HG03439 (cell line): ENCODE results near the gene RNU1-3.
A peak's percentile ranks its signal among the peaks of the same experiment; 100 is the strongest.
"Not testable (repeated sequence)": the region's sequence is repeated elsewhere in the genome, so short reads cannot be mapped to it uniquely, and the experiment has no call there.

ENCODE experiments used
- ATAC-seq: cut with Tn5 transposase; IDR thresholded peaks from one replicate; pipeline ENCODE4 v1.9.1; 2021; ENCODE audit warnings: mild to moderate bottlenecking, moderate library complexity; ENCODE audit not compliant: unreplicated experiment

The RNU1-3 gene

DNA sequence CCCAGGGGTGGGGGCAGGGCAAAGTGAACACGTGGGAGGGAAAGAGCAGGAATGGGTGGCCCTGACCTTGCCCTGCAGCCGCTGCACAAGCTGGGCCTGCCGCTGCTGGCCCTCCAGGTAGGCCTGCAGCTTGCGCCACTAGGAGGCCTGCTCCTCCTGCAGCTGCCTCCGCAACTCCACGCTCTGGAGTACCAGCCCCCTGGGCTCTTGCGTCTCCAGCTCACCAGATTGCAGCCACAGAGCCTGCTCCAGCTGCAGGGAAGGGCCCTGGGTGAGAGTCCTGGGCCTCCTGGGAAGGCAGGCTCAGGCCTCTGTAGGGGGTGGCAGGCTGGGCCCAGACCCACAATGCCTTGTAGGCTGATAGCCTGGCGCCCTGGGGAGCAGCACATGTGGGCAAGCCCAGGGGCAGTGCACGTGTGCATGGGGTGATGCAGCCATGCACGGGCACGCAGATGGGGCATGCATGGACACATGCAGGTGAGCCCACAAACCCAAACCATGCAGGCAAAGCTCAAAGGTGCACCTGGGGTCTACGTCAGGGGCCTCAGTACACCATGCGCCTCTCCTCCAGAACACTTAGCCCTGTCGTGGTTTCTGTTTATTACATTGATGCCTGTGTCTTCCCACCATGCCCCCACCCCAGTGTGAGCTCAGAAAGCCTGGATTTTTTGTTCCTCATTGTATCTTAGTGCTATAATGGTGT lies 9.6 kb downstream of the RNU1-3 start:
- not testable (repeated sequence) for ATAC-seq

DNA sequence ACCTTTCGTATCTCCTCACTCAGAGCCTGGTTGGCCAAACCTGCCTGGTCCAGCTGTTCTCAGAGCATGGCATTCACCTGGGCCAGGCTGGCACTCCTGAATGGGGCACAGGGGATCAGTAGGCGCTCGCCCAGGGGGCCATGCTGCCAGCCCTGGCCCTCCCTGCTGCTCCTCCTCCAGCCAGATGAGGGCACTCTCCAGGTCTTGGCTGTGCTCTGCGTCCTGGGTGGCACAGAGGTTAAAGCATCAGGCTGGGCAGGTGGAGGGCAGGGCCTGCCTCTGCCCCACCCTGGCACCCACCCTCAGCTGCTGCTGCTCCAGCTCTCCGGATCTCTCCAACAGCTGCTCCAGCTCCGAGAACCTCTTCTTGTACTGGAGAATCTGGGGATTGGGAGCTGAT lies 10.2 kb downstream of the RNU1-3 start:
- ATAC-seq = not testable (repeated sequence)

DNA sequence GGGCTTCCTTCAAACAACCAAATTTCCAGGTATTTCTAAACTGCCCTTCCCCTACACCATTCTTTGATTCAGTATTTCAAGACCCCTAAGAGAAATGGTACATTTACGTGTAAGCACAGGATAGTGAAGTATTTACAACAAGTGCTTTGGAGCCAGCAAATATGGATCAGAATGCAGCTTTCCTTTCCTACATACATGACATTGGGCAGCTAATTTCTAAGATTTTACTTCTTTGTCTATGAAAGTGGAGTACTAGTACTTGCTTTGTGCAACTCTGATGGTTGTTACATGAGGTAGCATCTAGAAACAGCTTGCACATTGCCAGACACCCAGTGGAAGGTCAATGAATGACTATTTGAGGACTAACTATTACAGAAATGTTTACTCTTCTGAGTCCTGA lies 15.2 kb downstream of the RNU1-3 start:
- not testable (repeated sequence) for ATAC-seq

DNA sequence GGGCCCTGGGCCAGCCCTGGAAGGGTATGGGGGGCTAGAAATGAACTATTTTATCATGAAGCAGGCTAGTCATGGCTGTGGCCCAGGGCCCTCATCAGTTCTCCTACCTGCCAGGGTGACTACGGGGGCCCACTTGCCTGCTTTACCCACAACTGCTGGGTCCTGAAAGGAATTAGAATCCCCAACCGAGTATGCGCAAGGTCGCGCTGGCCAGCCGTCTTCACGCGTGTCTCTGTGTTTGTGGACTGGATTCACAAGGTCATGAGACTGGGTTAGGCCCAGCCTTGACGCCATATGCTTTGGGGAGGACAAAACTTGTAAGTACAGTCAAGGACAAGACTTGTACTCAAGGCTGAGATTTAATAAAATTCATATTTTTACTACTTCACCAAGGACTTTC lies 16.8 kb downstream of the RNU1-3 start:
- not testable (repeated sequence) for ATAC-seq

DNA sequence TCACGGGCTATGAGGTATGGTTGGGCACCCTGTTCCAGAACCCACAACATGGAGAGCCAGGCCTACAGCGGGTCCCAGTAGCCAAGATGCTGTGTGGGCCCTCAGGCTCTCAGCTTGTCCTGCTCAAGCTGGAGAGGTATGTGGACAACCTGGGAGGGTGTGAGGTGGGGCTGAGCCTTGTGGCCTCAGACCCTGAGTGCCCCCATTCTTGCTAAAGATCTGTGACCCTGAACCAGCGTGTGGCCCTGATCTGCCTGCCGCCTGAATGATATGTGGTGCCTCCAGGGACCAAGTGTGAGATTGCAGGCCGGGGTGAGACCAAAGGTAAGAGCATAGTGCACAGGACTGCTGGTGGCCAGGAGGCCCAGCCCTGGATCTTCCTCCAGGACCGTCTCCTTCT lies 17.4 kb downstream of the RNU1-3 start:
- ATAC-seq = not testable (repeated sequence)

DNA sequence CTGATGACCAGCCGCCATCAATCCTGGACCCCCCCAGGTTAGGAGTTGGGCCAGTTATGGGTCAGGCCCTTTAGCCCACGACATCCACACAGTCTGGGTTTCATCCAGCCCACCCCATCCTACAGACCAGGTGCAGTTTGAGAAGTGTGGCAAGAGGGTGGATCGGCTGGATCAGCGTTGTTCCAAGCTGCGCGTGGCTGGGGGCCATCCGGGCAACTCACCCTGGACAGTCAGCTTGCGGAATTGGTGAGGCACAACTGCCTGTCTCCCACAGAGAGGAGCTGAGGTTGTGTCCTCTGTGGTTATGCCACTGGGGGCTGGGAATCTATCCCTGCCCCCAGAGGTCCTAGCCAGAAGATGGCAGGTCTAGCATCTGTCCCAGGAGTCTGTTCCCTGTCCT lies 18.0 kb downstream of the RNU1-3 start:
- not testable (repeated sequence) for ATAC-seq

DNA sequence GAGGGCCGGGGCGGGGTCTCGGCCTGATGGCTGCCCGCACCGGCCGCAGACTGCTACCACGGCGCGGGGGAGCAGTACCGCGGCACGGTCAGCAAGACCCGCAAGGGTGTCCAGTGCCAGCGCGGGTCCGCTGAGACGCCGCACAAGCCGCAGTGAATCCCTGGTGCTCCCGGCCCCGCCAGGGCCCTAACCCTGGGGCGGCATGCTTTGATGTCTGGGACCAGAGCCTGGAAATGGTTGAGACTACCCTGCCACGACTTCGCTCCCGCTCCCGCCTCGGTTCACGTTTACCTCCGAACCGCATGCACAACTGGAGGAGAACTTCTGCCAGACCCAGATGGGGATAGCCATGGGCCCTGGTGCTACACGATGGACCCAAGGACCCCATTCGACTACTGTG lies 18.5 kb downstream of the RNU1-3 start:
- ATAC-seq = not testable (repeated sequence)

DNA sequence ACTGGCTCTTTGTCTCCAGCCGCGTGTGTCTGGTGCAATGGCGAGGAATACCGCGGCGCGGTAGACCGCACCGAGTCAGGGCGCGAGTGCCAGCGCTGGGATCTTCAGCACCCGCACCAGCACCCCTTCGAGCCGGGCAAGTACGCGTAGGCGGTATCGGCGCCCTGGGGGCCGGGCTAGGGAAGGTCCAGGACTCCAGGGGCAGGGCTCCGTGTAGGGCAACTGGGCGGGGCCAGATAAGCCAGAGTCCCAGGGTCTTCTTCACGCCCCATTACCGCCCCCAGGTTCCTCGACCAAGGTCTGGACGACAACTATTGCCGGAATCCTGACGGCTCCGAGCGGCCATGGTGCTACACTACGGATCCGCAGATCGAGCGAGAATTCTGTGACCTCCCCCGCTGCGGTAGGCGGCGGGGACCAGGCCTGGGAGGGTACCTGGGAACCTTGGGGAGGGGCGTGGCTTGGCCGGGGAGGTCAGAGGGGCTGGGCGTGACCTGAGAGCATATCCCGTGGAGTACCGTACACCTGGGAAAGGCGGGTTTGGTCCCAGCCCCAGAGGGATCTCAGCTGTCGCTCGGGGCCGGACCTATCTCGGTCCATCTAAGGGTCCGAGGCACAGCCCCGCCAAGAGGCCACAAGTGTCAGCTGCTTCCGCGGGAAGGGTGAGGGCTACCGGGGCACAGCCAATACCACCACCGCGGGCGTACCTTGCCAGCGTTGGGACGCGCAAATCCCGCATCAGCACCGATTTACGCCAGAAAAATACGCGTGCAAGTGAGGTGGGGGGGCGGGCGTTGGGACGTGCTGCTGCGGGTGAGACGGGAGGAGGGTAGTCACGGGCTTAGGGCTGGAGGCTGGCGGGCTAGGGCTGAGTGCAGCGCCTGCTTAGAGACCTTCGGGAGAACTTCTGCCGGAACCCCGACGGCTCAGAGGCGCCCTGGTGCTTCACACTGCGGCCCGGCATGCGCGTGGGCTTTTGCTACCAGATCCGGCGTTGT lies 19.3 kb downstream of the RNU1-3 start:
- ATAC-seq = not testable (repeated sequence)

DNA sequence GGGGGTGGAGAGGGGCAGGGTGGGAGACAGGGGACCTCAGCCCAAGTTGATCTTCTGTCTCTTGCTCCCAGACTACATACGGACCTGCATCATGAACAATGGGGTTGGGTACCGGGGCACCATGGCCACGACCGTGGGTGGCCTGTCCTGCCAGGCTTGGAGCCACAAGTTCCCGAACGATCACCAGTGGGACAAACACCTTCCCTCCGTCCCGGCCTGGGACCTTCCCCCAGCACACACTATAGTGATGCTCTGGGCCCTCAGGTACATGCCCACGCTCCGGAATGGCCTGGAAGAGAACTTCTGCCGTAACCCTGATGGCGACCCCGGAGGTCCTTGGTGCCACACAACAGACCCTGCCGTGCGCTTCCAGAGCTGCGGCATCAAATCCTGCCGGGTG lies 20.0 kb downstream of the RNU1-3 start:
- not testable (repeated sequence) for ATAC-seq

DNA sequence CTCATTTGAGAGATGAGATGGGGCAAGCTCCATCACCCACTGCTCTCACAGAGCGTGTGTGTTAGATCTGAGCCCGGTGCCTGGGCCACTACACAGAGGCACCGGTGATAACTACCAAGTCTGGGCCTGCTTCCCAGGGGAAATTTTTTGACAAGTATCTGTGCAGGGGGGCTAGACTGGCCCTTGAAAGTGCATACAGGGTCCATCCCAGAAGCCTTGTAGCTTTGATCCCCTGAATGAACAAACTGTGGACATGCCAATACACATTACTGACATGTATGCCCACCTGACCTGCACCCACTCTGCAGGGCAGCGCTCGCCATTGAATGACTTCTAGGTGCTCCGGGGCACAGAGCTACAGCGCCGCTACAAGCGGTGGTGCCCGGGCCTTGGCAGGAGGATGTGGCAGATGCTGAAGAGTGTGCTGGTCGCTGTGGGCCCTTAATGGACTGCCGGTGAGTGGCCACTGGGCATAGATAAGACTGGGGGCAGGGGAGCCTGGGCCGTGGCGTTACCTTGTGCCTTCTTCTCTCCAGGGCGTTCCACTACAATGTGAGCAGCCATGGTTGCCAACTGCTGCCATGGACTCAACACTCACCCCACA lies 20.6 kb downstream of the RNU1-3 start:
- ATAC-seq = not testable (repeated sequence)

DNA sequence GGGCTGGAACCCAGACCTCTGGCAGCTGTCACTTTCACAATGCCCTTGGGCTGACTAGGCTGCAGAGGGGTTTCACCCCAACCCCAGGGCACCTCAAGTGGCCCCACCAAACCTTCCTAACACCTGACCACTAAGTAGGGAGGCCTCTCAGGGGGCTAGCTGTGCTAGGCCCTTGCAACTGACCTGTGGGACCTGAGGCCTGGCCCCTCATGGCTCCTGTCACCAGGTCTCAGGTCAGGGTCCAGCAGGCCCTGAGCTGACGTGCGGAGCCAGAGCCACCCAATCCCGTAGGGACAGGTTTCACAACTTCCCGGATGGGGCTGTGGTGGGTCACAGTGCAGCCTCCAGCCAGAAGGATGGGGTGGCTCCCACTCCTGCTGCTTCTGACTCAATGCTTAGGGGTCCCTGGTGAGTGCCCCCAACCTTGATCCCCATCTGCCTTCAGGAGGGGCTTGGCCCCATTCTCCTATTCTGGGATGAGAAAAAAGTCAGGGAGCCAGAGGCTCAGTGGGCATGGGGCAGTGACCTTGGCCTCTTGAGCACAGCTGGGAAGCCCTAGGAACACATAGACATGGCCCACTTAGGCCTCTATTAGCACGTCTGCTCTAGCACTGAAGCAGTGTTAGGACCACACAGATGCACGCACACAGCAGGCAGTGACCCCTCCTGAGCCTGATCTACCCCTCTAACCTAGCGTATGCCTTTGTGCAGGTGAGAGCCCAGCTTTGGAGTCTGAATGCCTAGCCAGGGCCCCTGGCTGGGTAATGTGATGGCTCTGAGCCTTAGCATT lies 21.3 kb downstream of the RNU1-3 start:
- peak; percentile 5 for ATAC-seq

DNA sequence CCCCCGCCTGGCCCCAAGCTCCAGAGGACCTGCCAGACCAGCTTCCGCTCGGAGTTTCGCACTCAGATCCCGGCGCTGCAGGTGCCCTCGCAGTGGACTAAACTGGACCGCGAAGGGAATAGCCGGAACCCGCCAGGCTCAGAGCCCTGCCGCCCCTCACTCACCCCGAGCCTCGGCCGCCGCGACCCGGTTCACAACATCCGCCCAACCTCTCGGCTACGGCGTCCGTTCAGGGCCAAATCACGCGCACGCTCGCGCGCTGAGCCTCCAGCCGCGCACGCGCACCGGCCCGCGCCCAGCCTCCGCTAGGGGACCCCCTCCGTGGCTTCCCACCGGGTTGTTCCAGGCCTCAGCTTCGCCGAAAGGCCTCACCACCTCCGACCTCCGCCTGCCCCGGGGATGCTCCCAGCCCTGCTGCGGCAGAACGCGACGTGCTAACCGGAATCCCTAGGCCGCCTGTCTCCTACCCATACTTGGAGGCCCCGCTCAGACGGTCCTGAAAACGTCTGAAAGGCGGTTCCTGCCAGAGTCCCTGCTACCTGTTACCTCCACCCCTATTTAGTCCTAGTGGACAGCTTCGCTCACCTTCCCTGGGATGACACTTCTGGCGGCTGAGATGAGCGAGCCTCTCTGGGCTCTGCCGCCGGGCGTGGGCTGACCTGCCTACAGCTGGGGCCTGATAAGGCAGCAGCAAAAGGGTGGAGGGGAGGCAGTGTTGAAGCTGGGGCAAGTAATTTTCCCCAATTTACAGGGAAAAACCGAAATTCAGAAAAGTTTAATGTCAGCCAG lies 22.1 kb downstream of the RNU1-3 start:
- ATAC-seq = peak; percentile 76

DNA sequence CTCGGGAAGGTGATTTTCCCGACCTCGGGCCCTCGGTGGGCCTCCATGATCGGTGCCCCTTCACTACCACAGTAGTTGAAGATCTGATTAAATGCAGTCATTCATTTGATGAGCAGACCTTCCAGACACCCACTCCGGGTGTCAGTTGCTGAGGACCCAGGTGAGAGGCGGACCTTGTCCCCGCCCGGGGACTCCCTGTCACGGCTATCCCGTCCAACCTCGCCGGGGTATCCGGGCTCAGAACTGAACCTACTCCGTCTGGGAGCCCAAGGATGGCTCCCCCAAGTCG lies 22.6 kb downstream of the RNU1-3 start:
- peak; percentile 26 for ATAC-seq

DNA sequence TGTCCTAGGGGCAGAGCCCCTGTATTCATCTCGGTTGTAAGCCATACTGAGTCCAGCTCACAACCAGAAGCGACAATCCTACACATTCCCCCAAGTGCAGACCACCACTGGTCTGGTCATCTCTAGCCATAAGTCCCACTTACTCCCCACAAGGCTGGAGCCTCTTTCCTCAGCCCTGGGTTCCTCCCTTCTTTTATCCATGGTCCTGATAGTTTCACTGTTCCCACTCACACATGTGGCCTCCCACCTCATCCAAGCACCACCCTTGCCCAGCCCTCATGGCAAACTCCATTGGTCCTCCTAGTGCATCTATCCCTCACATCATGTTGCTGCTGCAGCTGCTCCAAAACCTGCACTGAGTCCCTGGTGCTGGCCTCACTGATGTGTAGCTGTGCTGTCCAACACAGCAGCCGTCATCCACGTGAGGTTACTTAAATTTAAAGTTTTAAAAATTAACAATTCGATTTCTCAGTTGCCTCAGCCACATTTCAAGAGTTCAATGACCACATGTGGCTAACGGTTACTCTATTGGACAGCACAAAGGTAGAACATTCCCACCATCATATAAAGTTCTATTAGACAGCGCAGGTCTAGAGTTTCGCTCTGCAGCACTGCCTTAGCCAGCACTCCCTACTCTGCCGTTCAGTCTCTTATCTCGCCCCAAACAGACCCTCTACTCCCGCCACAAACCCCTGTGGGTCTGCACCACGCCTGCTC lies 23.1 kb downstream of the RNU1-3 start:
- ATAC-seq = not testable (repeated sequence)

DNA sequence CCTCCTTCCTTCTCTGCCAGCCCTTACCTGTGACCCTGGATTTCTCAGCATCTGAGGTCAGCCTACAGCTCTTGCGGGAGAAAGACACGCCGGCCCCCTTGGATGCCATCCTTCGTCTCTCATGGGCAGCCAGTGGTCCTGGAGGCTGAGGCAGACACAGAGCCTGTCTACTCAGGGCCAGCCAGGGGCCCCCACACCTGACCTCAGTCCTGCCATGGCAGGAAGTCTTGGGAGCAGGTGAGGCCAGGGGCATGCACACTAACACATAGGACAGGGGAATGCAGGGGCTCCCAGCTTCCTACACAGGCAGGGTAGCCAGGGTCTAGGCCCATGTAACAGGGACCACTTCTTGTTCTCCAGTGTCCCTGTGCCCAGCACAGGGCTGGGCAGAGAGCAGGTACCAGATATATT lies 23.7 kb downstream of the RNU1-3 start:
- not testable (repeated sequence) for ATAC-seq

DNA sequence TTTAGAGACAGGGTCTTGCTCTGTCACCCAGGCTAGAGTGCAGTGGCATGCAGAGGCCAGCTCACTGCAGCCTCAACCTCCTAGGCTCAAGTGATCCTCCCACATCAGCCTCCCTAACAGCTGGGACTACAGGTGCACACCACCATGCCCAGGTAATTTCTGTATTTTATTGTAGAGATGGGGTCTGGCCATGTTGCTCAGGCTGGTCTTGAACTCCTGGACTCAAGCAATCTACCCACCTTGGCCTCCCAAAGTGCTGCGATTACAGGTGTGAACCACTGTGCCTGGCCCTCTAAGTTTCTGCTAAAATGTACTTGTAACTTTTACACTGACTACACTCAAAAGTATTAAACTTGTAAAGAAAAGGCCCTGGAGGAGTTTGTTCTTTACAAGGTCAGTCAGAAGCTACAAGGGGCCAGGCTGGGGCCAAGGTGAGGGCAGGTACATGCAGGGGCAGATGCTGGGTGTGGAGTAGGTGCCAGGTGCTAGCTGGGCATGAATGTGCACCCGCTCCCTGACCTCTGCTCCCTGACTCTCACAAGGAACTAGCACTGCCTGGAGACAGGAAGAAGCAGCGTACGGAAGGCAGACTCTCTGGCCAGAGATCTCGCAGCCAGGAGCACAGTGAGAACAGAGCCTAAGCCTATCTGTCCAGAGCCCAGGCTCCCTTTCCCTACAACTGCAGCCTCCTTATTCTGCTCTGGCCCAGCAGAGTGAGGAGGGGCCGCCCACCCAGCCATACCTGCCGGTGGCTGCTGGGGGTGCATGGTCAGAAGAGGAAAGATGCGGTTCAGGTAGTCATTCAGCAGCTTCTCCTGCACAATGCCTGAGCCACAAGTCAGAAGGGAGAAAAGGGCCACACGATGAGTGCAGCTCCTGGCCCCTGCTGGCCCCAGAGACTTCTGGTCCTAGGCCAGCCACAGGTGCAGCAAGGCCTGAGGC lies 24.5 kb downstream of the RNU1-3 start:
- ATAC-seq = not testable (repeated sequence)

DNA sequence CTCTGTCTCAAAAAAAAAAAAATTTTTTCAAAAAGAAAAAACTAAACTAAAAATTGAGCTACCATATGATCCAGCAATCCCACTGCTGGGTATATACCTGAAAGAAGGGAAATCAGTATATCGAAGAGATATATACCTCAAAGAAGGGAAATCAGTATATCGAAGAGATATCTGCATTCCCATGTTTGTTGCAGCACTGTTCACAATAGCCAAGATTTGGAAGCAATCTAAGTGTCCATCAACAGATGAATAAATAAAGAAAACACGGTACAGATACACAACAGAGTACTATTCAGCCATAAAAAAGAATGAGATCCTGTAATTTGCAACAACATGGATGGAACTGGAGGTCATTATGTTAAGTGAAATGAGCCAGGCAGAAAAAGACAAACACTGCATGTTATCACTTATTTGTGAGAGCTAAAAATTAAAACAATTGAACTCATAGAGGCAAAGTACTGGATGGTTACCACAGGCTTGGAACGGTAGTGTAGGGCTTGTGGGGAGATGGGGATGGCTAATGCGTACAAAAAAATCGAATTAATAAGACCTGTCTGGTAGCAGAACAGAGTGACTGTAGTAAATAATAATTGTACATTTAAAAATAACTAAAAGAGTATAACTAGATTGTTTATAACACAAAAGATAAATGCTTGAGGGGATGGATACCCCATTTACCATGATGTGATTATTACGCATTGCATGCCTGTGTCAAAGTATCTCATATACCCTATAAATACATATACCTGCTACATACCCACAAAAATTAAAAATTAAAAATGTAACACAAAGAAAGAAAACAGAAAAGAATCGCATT lies 25.4 kb downstream of the RNU1-3 start:
- not testable (repeated sequence) for ATAC-seq
